Loucy (cell line): ENCODE measurements around the gene PPP3CA.

ENCODE experiments used
- H2AFZ ChIP-seq: fragments of 200-600 bp; sonication (generic); 2 replicates; pipeline ENCODE4 v1.6.0; 2016; ENCODE audit warnings: antibody characterized with exemption, mild to moderate bottlenecking, low read length, moderate library complexity
- H3F3A ChIP-seq: fragments of 200-600 bp; 2 replicates; pipeline ENCODE4 v1.6.0; 2016; ENCODE audit warnings: antibody characterized with exemption, low read depth, mild to moderate bottlenecking
- H3K27me3 ChIP-seq: fragments of 200-600 bp; sonication (generic); 2 replicates; pipeline ENCODE4 v1.6.1; 2014; ENCODE audit warnings: low read length, mild to moderate bottlenecking; ENCODE audit not compliant: insufficient read depth, poor library complexity, severe bottlenecking
- H3K36me3 ChIP-seq: fragments of 200-600 bp; sonication (generic); 2 replicates; pipeline ENCODE4 v1.6.1; 2016; ENCODE audit warnings: low read length; ENCODE audit not compliant: insufficient read depth
- H3K4me1 ChIP-seq: fragments of 200-600 bp; sonication (generic); 2 replicates; pipeline ENCODE4 v1.5.1; 2014; ENCODE audit warnings: low read length, mild to moderate bottlenecking; ENCODE audit not compliant: insufficient read depth, poor library complexity, severe bottlenecking
- H3K4me2 ChIP-seq: fragments of 200-600 bp; sonication (generic); 2 replicates; pipeline ENCODE4 v1.6.0; 2014; ENCODE audit warnings: antibody characterized with exemption, low read length, low read depth, mild to moderate bottlenecking; ENCODE audit not compliant: poor library complexity, severe bottlenecking
- H3K4me3 ChIP-seq: fragments of 200-600 bp; sonication (generic); 2 replicates; pipeline ENCODE4 v1.5.1; 2014; ENCODE audit warnings: low read length, mild to moderate bottlenecking, mixed read lengths; ENCODE audit not compliant: poor library complexity, severe bottlenecking
- H3K79me2 ChIP-seq: fragments of 200-600 bp; sonication (generic); 2 replicates; pipeline ENCODE4 v1.6.1; 2014; ENCODE audit warnings: low read length; ENCODE audit not compliant: insufficient read depth
- H3K9ac ChIP-seq: fragments of 200-600 bp; sonication (generic); 2 replicates; pipeline ENCODE4 v1.6.0; 2014; ENCODE audit warnings: mild to moderate bottlenecking, low read depth, low read length, moderate library complexity; ENCODE audit not compliant: poor library complexity, severe bottlenecking
- H3K9me2 ChIP-seq: fragments of 200-600 bp; sonication (generic); replicated peaks from 2 replicates; pipeline ENCODE4 v1.6.1; 2016; ENCODE audit warnings: low read depth, low read length, mixed read lengths
- H3K9me3 ChIP-seq: fragments of 200-600 bp; sonication (generic); 2 replicates; pipeline ENCODE4 v1.6.1; 2014; ENCODE audit warnings: mild to moderate bottlenecking, antibody characterized with exemption, low read length, low read depth; ENCODE audit not compliant: insufficient read depth
- H4K20me1 ChIP-seq: fragments of 200-600 bp; sonication (generic); 2 replicates; pipeline ENCODE4 v1.6.0; 2014; ENCODE audit warnings: antibody characterized with exemption, low read length, mild to moderate bottlenecking; ENCODE audit not compliant: insufficient read depth, poor library complexity, severe bottlenecking
- EZH2phosphoT487 ChIP-seq: fragments of 200-600 bp; IDR thresholded peaks from 2 replicates; pipeline ENCODE4 v1.6.1; 2018; ENCODE audit warnings: antibody characterized with exemption, mild to moderate bottlenecking, moderate library complexity, borderline replicate concordance
- TF ChIP-seq, protein P1 (sequence below): fragments of 200-600 bp; sonication (generic); conservative IDR thresholded peaks from 2 replicates; pipeline ENCODE4 v1.5.1; 2014; ENCODE audit warnings: mild to moderate bottlenecking, antibody characterized with exemption, low read length

The PPP3CA gene

DNA sequence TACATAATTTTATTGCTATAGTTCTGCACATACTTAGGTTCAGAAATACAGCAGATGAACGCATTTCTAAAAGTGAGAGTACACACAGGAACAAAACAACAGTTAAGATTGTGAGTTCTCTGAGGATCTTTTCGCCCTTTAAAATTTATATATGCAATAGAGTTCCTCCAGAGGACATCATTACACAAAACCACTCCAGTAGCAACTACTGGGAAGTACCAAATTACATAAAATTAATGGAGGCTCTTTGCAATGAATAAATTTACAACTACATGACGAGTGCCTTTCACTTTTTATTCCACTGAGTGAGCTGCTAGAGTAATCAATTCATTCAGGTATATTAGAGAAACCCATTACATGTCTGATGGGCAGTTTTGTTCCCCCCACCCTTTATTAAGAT is 107.2 kb downstream of the PPP3CA start:
- peaks cover 5% of the 10 kb centered on the region for H4K20me1 ChIP-seq
- no peak overlapping the region for H3K4me2 ChIP-seq
- TF ChIP-seq, protein P1, sequence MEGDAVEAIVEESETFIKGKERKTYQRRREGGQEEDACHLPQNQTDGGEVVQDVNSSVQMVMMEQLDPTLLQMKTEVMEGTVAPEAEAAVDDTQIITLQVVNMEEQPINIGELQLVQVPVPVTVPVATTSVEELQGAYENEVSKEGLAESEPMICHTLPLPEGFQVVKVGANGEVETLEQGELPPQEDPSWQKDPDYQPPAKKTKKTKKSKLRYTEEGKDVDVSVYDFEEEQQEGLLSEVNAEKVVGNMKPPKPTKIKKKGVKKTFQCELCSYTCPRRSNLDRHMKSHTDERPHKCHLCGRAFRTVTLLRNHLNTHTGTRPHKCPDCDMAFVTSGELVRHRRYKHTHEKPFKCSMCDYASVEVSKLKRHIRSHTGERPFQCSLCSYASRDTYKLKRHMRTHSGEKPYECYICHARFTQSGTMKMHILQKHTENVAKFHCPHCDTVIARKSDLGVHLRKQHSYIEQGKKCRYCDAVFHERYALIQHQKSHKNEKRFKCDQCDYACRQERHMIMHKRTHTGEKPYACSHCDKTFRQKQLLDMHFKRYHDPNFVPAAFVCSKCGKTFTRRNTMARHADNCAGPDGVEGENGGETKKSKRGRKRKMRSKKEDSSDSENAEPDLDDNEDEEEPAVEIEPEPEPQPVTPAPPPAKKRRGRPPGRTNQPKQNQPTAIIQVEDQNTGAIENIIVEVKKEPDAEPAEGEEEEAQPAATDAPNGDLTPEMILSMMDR: no peak
- no peak for TF ChIP-seq EZH2phosphoT487

DNA sequence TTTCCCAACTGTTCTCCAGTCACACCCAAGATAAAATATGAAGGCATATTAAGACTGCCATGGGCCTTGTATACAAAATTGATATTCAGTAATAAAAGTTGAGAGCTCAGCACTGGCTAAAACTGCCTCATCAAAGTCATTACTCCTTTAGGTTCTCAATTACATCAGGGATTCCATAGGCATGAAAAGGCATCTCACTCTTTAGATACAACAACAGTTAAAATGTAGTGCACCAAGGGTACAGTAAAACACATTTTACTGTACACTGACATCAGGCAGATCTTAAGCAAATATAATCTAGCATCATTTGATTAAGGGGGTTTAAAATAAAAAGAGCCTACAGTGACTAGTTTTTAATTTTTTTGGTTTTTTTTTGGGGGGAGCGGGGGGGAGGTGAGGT is 107.7 kb downstream of the PPP3CA start:
- Histone ChIP-seq H3K4me2 (peak overlapping the region; percentile 21), H3K9ac (no peak overlapping the region), H3K27me3 (no peaks in the 10 kb centered on the region), H3K79me2 (peaks cover 37% of the 10 kb centered on the region), H2AFZ (no peak overlapping the region), H3K4me1 (peaks cover 25% of the 10 kb centered on the region), H3K36me3 (no peaks in the 10 kb centered on the region), H3K9me2 (no peaks in the 10 kb centered on the region), H3F3A (no peaks in the 10 kb centered on the region), H3K4me3 (no peak overlapping the region), H4K20me1 (peaks cover 5% of the 10 kb centered on the region), H3K9me3 (no peaks in the 10 kb centered on the region)
- TF ChIP-seq, protein P1: no peak
- TF ChIP-seq EZH2phosphoT487: no peak

More for the DNA sequence above, 107.2 kb downstream of the PPP3CA start:
- Histone ChIP-seq H3K79me2 (peaks cover 33% of the 10 kb centered on the region), H3K9me3 (no peaks in the 10 kb centered on the region), H3K4me1 (peaks cover 25% of the 10 kb centered on the region), H3K27me3 (no peaks in the 10 kb centered on the region), H2AFZ (no peak overlapping the region), H3K9me2 (no peaks in the 10 kb centered on the region), H3K36me3 (no peaks in the 10 kb centered on the region), H3K4me3 (no peak overlapping the region), H3F3A (no peaks in the 10 kb centered on the region), H3K9ac (no peak overlapping the region)

DNA sequence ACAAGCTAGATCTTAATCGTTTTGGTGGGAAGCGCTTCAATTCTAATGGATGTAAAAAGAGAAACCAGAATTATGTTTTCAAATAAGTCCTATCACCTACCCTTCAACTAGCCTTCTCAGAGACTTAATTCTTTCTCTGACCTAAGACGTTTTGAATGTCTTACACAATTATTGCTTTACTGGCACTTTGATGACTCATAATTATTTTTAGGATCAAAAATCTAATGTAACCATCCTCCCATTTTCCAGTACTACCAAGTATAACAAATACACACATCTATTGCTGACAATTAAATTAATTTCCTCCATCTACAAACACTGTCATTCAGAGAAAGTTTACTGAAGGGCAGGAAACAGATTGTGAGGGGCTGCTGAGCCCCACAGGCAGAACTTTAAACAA is 108.6 kb downstream of the PPP3CA start:
- H3K4me2 ChIP-seq: peak overlapping the region; percentile 21
- no peaks in the 10 kb centered on the region for H3K27me3 ChIP-seq
- peaks cover 5% of the 10 kb centered on the region for H4K20me1 ChIP-seq
- no peak for TF ChIP-seq EZH2phosphoT487
- TF ChIP-seq, protein P1: no peak
- no peak overlapping the region for H3K9ac ChIP-seq
- H2AFZ ChIP-seq: no peak overlapping the region
- H3K9me3 ChIP-seq: no peaks in the 10 kb centered on the region
- H3K4me1 ChIP-seq: peaks cover 25% of the 10 kb centered on the region
- H3K9me2 ChIP-seq: no peaks in the 10 kb centered on the region
- peaks cover 40% of the 10 kb centered on the region for H3K79me2 ChIP-seq
- no peaks in the 10 kb centered on the region for H3K36me3 ChIP-seq
- H3K4me3 ChIP-seq: no peak overlapping the region
- no peaks in the 10 kb centered on the region for H3F3A ChIP-seq
